Lower leg skin (tissue), 4 donors: ENCODE results near the gene GM2A. TPM values are rescaled to one million over a fixed set of nuclear protein-coding genes. Genes with fewer than 3 reads are reported as not detected.
"Not testable (repeated sequence)": the region's sequence is repeated elsewhere in the genome, so short reads cannot be mapped to it uniquely, and the experiment has no call there.

Experiments used
- DNase-seq, 2 donors: peaks; one replicate each; pipeline ENCODE4 v3.0.0-alpha.2; 2019; ENCODE audit warnings: low spot score in 2 of 2
- H3K4me3 ChIP-seq: fragments of 200-600 bp; sonication (generic); 2 replicates; pipeline ENCODE4 v1.5.1; 2017; ENCODE audit warnings: mild to moderate bottlenecking, low read depth; ENCODE audit not compliant: poor library complexity, severe bottlenecking
- CTCF ChIP-seq, 3 donors: fragments of 450-650 bp; IDR thresholded peaks; one replicate each; pipeline ENCODE4 v1.5.1; 2016; ENCODE audit warnings: antibody characterized with exemption in 3 of 3, mild to moderate bottlenecking in 3 of 3, moderate library complexity in 2 of 3
- POLR2A ChIP-seq, 2 donors: fragments of 450-650 bp; IDR thresholded peaks; one replicate each; pipeline ENCODE4 v1.6.1; 2016 to 2017; ENCODE audit warnings: antibody characterized with exemption in 2 of 2, mild to moderate bottlenecking in 1 of 2, moderate library complexity in 1 of 2
- WGBS, 2 donors: methylation state at CpG; one replicate each; pipeline ENCODE4 v1.1.5; 2018; 5-methylcytosine and 5-hydroxymethylcytosine counted together
- intact Hi-C: fragments of 100-400 bp; cut with DNase I; formaldehyde crosslinking; loops from one replicate; pipeline ENCODE4 v1.15.0; 2023; ENCODE audit warnings: low total_unique reads
- total RNA-seq, 4 donors: library from RNA; depleted of rRNA; stranded (reverse); fragments of >200 nt; gene quantifications; one replicate each; pipeline ENCODE4 v1.1.0, GENCODE V29; 2016

The GM2A gene
- total RNA-seq, 4 donors from 2014 or later: 88.8 to 138 (median 123) TPM

- intact Hi-C loops: no loop called here
- no peak for TF ChIP-seq CTCF (IDR thresholded peaks at IDR 0.05)
- TF ChIP-seq POLR2A (IDR thresholded peaks at IDR 0.05): no peak
- peak in 1 of 2 donors; percentile 36 for DNase-seq
- H3K4me3 ChIP-seq: no peak overlapping the region
- 87 to 91% methylated on average over 5 of the region's 5 CpGs for whole genome bisulfite sequencing, 2 donors
These were observed 1.9 kb upstream of the GM2A start for GRCh38 chr5:151251001-151251551.

DNA sequence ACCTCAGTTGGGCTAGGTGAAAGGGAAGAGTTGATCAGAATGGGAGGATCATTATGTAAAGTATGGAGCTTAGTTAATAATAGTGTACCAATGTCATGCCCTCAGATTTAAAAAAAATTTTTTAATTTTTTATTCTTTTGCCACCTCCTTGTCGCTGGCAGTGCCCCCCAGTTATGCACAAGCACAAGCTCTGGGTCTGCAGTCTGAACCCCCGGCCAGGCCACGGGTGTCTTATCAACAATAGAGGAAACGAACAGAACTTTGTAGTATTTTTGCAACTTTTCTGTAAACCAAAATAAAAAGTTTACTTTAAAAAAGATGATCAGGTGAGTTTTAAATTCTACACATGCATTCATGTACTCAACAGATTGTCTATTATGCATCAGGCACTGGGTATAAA, 1.4 kb upstream of the GM2A start:
- TF ChIP-seq CTCF (IDR thresholded peaks at IDR 0.05): no peak
- no peak for TF ChIP-seq POLR2A (IDR thresholded peaks at IDR 0.05)
- intact Hi-C loops: no loop called here
- WGBS, 2 donors: 91 to 96% methylated on average over 4 of the region's 4 CpGs
- H3K4me3 ChIP-seq: no peak overlapping the region
- peak in 1 of 2 donors; percentile 77 for DNase-seq

GRCh38 chr5:151253605-151253950, 593 bp downstream of the GM2A start:
- peak in 1 of 2 donors; percentile 81 for DNase-seq
- H3K4me3 ChIP-seq: peak overlapping the region; percentile 81
- no peak for TF ChIP-seq CTCF (IDR thresholded peaks at IDR 0.05)
- TF ChIP-seq POLR2A (IDR thresholded peaks at IDR 0.05): no peak
- 19 to 21% methylated on average over 5 of the region's 5 CpGs for WGBS, 2 donors
- intact Hi-C loops: no loop called here

DNA sequence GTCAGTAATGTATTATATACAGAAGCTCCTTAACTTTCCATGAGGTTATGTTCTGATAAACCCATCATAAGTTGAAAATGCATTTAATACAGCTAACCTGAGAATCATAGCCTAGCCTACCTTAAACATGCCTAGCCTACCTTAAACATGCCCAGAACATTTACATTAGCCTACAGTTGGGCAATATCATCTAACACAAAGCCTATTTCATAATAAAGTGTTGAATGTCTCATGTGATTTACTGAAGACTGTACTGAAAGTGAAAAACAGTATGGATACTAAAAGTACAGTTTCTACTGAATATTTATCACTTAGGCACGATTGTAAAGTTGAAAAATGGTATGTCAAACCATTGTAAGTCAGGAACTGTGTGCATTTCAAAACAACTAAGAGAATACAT, 1.6 kb downstream of the GM2A start:
- intact Hi-C loops: no loop called here
- no peak overlapping the region for H3K4me3 ChIP-seq
- DNase-seq: no peak
- 33 to 50% methylated on average over 1 of the region's 1 CpG for WGBS, 2 donors
- no peak for TF ChIP-seq CTCF (IDR thresholded peaks at IDR 0.05)
- TF ChIP-seq POLR2A (IDR thresholded peaks at IDR 0.05): no peak

DNA sequence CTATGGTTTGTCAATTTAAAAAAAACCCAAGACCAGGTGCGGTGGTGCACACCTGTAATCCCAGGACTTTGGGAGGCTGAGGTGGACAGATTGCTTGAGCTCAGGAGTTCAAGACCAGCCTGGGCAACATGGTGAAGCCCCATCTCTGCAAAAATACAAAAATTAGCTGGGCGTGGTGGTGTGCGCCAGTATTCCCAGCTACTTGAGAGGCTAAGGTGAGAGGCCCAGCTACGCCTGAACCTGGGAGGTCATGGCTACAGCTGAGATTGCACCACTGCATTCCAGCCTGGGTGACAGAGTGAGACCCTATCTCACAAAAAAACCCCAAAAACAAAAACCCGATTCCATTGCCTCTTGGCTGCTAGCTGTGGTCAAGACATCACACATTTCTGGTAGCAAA, 2.0 kb downstream of the GM2A start:
- 93 to 94% methylated on average over 5 of the region's 5 CpGs for WGBS, 2 donors
- intact Hi-C loops, H3K4me3 ChIP-seq: not testable (repeated sequence)
- DNase-seq: peak in 1 of 2 donors; percentile 70

DNA sequence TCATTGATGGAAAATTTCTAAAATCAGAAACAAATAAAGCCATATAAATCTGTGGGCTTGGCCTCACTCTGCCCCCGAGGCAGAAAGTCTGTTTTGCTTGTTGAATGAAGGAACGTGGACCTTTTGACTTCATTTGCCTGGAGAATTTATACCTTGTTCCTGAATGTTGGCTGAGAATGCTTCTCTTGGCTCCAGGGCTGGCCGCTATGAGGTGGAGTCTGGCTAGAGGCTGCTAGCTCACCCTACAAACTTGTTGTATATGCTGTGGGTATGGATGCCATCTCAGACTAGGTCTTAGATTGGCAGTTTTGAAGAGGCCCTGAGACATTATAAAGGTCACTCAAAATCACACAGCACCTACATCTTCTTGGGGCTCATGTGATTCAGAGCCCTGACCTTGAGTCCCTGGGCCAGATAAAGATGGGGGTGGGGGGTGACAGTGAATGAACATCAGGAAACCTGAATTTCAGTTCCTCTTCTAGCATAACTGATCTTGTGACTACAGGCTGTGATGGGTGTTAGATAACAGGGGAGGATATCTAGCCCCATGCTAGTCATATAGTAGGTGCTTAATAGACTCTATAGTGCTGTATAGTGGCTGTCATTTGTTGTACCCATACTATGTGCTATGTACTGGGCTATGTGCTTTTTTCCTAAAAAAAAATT, 2.8 kb downstream of the GM2A start:
- TF ChIP-seq POLR2A (IDR thresholded peaks at IDR 0.05): no peak
- WGBS, 2 donors: 44 to 62% methylated on average over 3 of the region's 3 CpGs
- intact Hi-C loops: no loop called here
- no peak overlapping the region for H3K4me3 ChIP-seq
- peak in 1 of 2 donors; percentile 66 for DNase-seq

DNA sequence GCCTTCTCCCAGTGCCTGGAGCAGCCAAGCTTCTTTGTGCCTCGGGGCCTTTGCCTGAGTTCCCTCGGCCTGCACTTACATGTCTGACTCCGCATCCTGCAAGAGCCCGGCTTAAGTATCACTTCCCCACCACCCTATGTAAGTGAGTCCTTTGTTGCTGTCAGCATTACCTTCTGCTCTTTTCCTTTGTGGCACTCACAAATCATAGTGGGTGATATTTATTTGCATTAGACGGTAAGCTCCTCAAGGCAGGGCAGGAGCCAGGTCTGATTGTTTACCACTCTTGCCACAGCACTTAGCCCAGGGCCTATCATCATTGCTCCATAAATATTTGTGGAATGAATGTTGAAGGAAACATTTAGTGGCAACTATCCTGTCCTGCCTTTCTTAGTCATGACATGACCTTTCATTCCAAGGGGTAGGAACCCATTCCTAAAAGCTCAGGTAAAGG, 4.8 kb downstream of the GM2A start:
- intact Hi-C loops: no loop called here
- 44 to 54% methylated on average over 5 of the region's 5 CpGs for WGBS, 2 donors
- DNase-seq: peak in 1 of 2 donors; percentile 79
- no peak for TF ChIP-seq POLR2A (IDR thresholded peaks at IDR 0.05)
- TF ChIP-seq CTCF (IDR thresholded peaks at IDR 0.05): no peak
- no peak overlapping the region for H3K4me3 ChIP-seq
